WTC11 (cell line): ENCODE data around the gene ATP2A3. TPM values are rescaled to one million over a fixed set of nuclear protein-coding genes. Genes with fewer than 3 reads are reported as not detected.

Experiments
- ATAC-seq: fragments of 200-7000 bp; cut with Tn5 transposase; 2 replicates; pipeline ENCODE4 v1.10.0; 2021; ENCODE audit warnings: mild to moderate bottlenecking, moderate library complexity
- CTCF ChIA-PET: fragments of 300-600 bp; sonication (Branson Sonifier 250); formaldehyde crosslinking; loops from one replicate; lab custom pipeline; 2021; ENCODE audit warnings: antibody characterized with exemption; lab: Charles Lee
- POLR2A ChIA-PET: fragments of 350-600 bp; sonication (Branson Sonifier 250); formaldehyde crosslinking; loops from one replicate; lab custom pipeline; 2021; ENCODE audit warnings: antibody characterized with exemption; lab: Charles Lee
- DNase-seq: peaks from one replicate; pipeline ENCODE4 v3.0.0; 2021; ENCODE audit warnings: low spot score
- H3K27ac Mint-ChIP-seq: 2 replicates; pipeline ENCODE4 v1.8.0; 2021; ENCODE audit warnings: mixed read lengths
- H3K27me3 Mint-ChIP-seq: 2 replicates; pipeline ENCODE4 v1.8.0; 2021; ENCODE audit warnings: low read depth, mild to moderate bottlenecking, moderate library complexity, mixed read lengths
- H3K36me3 Mint-ChIP-seq: 2 replicates; pipeline ENCODE4 v1.8.0; 2021; ENCODE audit warnings: mixed read lengths
- H3K4me1 Mint-ChIP-seq: 2 replicates; pipeline ENCODE4 v1.8.0; 2022; ENCODE audit warnings: mixed read lengths
- H3K4me3 Mint-ChIP-seq: 2 replicates; pipeline ENCODE4 v1.8.0; 2021; ENCODE audit warnings: mild to moderate bottlenecking, moderate library complexity, mixed read lengths
- H3K9me3 Mint-ChIP-seq: 2 replicates; pipeline ENCODE4 v1.8.0; 2021; ENCODE audit warnings: mixed read lengths
- ARID4B ChIP-seq: sonication (generic); formaldehyde crosslinking; IDR thresholded peaks from 2 replicates; pipeline ENCODE4 v1.8.0; 2023; ENCODE audit warnings: missing genetic modification reagents, mild to moderate bottlenecking, borderline replicate concordance
- ATF2 ChIP-seq: sonication (generic); formaldehyde crosslinking; IDR thresholded peaks from 2 replicates; pipeline ENCODE4 v1.8.1; 2022; ENCODE audit warnings: low read depth, missing genetic modification reagents, borderline replicate concordance
- ELF4 ChIP-seq: sonication (generic); formaldehyde crosslinking; IDR thresholded peaks from 2 replicates; pipeline ENCODE4 v1.8.1; 2022; ENCODE audit warnings: low read depth, mild to moderate bottlenecking, moderate library complexity, missing genetic modification reagents
- EMX1 ChIP-seq: fragments of 250-450 bp; sonication (Bioruptor Pico); IDR thresholded peaks from 2 replicates; pipeline ENCODE4 v1.8.0; 2021; ENCODE audit warnings: mild to moderate bottlenecking
- FOXJ3 ChIP-seq: sonication (generic); formaldehyde crosslinking; IDR thresholded peaks from 2 replicates; pipeline ENCODE4 v1.9.0; 2021; ENCODE audit warnings: missing genetic modification reagents, mild to moderate bottlenecking, borderline replicate concordance
- FOXP4 ChIP-seq: sonication (generic); formaldehyde crosslinking; IDR thresholded peaks from 2 replicates; pipeline ENCODE4 v1.8.0; 2022; ENCODE audit warnings: mild to moderate bottlenecking, missing genetic modification reagents
- IRF1 ChIP-seq: sonication (generic); formaldehyde crosslinking; IDR thresholded peaks from 2 replicates; pipeline ENCODE4 v1.8.0; 2023; ENCODE audit warnings: missing genetic modification reagents
- JUN ChIP-seq: sonication (generic); formaldehyde crosslinking; IDR thresholded peaks from 2 replicates; pipeline ENCODE4 v1.8.0; 2023; ENCODE audit warnings: mild to moderate bottlenecking, missing genetic modification reagents
- MAX ChIP-seq: sonication (generic); formaldehyde crosslinking; IDR thresholded peaks from 2 replicates; pipeline ENCODE4 v1.8.0; 2022; ENCODE audit warnings: mild to moderate bottlenecking, missing genetic modification reagents
- PRDM15 ChIP-seq: sonication (generic); formaldehyde crosslinking; IDR thresholded peaks from 2 replicates; pipeline ENCODE4 v1.8.0; 2022; ENCODE audit warnings: missing genetic modification reagents
- ZMAT4 ChIP-seq: fragments of 250-450 bp; sonication (Bioruptor Pico); IDR thresholded peaks from 2 replicates; pipeline ENCODE4 v1.9.0; 2021; ENCODE audit warnings: mild to moderate bottlenecking
- ZNF219 ChIP-seq: sonication (generic); formaldehyde crosslinking; IDR thresholded peaks from 2 replicates; pipeline ENCODE4 v1.8.0; 2023; ENCODE audit warnings: missing genetic modification reagents, mild to moderate bottlenecking, borderline replicate concordance
- ZNF532 ChIP-seq: fragments of 250-450 bp; sonication (Bioruptor Pico); IDR thresholded peaks from 2 replicates; pipeline ENCODE4 v1.9.0; 2021; ENCODE audit warnings: mild to moderate bottlenecking, borderline replicate concordance
- total RNA-seq: library from RNA; stranded (reverse); gene quantifications from 3 replicates; pipeline ENCODE4 v1.2.3, GENCODE V29; 2021

The ATP2A3 gene
- total RNA-seq, 1 experiment from 2014 or later = 37.8 TPM

GRCh38 chr17:3986270-3986938 lies 22.2 kb upstream of the ATP2A3 start:
- no peaks in the 10 kb centered on the region for H3K9me3 Mint-ChIP-seq

GRCh38 chr17:3985846-3986245 lies 21.6 kb upstream of the ATP2A3 start:
- no peaks in the 10 kb centered on the region for H3K9me3 Mint-ChIP-seq
- H3K4me1 Mint-ChIP-seq = peaks cover 29% of the 10 kb centered on the region
- ATAC-seq (no peak), DNase-seq (no peak)
- no peaks in the 10 kb centered on the region for H3K36me3 Mint-ChIP-seq
- no peak overlapping the region for H3K27ac Mint-ChIP-seq
- POLR2A ChIA-PET = no interaction called here
- CTCF ChIA-PET = interaction anchor here (1.0 to 1.8 kb wide), 6 partner anchors 20 to 248 kb away, joined by 3 to 6 read pairs (median 3); no protein-coding TSS in a partner anchor
- H3K4me3 Mint-ChIP-seq = no peak overlapping the region
- H3K27me3 Mint-ChIP-seq = no peaks in the 10 kb centered on the region
- no peak for TF ChIP-seq ATF2 (CRISPR knock-in tag)
- TF ChIP-seq MAX (CRISPR knock-in tag) = no peak
- no peak for TF ChIP-seq ELF4 (CRISPR knock-in tag)
- TF ChIP-seq ZNF532 (CRISPR knock-in tag) = no peak
- no peak for TF ChIP-seq IRF1 (CRISPR knock-in tag)
- no peak for TF ChIP-seq ARID4B
- TF ChIP-seq EMX1 (CRISPR knock-in tag) = no peak
- TF ChIP-seq ZNF219 (CRISPR knock-in tag) = no peak
- no peak for TF ChIP-seq ZMAT4 (CRISPR knock-in tag)
- no peak for TF ChIP-seq PRDM15
- TF ChIP-seq FOXJ3 (CRISPR knock-in tag) = no peak

More at GRCh38 chr17:3986270-3986938, 22.2 kb upstream of the ATP2A3 start:
- H3K27me3 Mint-ChIP-seq = no peaks in the 10 kb centered on the region
- POLR2A ChIA-PET = no interaction called here
- TF ChIP-seq JUN (no peak), FOXP4 (CRISPR knock-in tag) (peak; percentile 44; the same call in 1 of the 2 replicates)
- H3K4me1 Mint-ChIP-seq = peaks cover 28% of the 10 kb centered on the region
- H3K4me3 Mint-ChIP-seq = no peak overlapping the region
- peak; percentile 33 for ATAC-seq
- DNase-seq = no peak
- CTCF ChIA-PET = interaction anchor here (1.0 to 1.8 kb wide), 7 partner anchors 19 to 248 kb away, joined by 3 to 6 read pairs (median 3); no protein-coding TSS in a partner anchor
- H3K27ac Mint-ChIP-seq = no peak overlapping the region
- no peaks in the 10 kb centered on the region for H3K36me3 Mint-ChIP-seq
